Stimulated activated CD4-positive, alpha-beta T cell treated with anti-CD3 and anti-CD28 coated beads, Interleukin-15, amount 100 ng/mL, for 48 hours (primary cell): ENCODE data around the gene NDST3.

Experiments
- DNase-seq, 2 donors: peaks; one replicate each; pipeline ENCODE4 v3.0.0-alpha.2; 2020; ENCODE audit warnings: low read depth in 2 of 2

The NDST3 gene

GRCh38 chr4:118081434-118081833, 47.1 kb downstream of the NDST3 start:
- DNase-seq: no peak

- no peak for DNase-seq
These were observed 47.9 kb downstream of the NDST3 start for GRCh38 chr4:118082182-118082581.

- DNase-seq: no peak
These were observed 51.4 kb downstream of the NDST3 start for GRCh38 chr4:118085700-118086099.

DNA sequence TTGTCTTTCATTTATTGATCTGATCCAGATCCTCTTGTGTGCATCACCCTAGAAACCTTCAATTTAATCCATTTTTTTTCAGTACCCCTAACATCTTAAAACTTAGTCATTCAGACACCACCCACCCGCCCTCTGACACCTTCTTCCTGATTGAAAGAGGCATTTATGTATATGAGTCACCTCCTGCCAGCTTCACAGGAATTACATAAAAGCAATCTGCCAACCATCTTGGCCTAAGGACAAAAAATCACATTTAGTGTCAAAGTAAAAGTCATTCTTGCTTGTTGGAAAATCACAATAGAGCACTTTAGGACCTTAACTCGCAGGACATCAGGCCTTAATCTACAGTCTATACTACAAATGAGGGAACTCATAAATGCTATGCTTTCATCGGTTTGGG, 52.1 kb downstream of the NDST3 start:
- DNase-seq: peak in 1 of 2 donors; percentile 14

DNA sequence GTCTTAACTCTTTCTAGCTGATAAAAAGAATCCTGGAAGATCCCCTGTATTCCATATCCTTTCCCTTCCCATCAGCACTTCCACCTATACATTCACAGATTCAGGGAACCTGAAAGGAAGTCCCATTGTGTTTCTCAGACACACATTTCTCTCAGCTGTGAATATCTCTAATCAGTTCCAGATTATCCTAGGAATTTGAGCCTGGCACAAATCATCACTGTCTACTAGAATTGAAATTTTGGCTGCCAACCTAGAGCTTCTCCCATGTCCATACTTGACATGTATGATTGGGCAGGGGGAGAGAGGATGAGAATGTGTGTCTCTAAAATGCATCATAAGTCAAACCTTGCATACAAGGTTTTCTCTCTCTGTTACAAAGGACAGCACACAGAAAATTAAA, 53.1 kb downstream of the NDST3 start:
- DNase-seq: no peak

DNA sequence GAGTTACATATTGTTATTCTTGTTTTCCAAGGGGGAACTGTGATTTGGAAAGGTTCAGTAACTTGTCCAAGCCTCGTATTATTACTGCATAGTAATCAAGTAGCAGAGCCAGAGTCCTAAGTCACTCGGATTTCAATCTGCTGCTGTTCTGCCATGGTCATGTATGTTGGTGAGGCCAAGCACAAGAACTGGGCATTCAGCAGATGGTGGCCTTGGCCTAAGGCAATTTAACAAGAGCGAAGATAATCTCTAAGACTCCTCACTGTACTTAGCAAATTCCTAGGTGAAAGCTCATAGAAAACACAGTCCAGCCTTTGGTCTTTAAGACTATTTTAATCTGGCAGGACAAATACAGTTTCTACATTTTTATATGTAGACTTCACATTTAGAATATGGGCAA, 64.8 kb downstream of the NDST3 start:
- no peak for DNase-seq

GRCh38 chr4:118102195-118102594, 67.9 kb downstream of the NDST3 start:
- DNase-seq: no peak

DNA sequence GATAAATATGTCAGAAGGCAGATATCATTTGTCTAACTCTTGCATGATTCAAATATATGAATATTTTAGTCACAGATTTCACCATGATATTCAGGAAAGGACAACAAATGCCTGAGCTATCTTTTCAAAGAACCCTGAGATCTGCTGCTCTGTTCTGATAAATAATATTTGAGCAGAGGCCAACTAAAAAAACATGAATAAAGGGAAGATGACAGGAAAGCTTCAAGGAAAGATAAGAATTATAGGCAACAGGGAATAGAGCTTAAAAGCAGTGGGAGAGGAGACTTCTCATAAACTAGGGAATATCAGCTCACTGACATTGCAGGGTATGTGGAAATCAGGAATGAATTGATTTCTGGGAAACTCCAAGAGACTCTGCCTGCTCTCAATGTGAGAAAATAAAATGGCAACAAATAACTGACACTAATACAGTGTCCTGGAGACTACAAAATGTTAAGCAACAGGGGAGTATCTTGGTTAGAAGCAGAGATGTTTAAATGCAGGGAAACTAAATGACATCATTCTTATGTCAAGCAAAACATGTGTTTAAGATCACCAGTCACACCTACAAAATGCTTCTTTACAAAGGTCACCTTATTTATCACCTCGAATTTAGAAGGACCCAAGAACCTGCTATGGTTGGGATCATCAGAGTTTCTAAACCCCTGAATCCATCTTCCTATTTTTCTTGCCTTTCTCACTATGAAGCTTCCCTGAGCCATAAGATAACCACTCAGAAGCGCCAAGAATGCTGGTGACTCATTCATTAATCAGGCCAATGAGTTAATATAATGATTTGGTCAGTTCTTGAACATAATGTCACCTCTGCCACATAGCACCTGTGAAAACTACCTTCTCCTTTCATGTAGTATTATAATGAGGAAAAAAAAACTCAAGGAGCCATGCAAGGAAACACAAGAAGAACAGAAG, 78.1 kb downstream of the NDST3 start:
- DNase-seq: no peak

GRCh38 chr4:118113220-118113619, 78.9 kb downstream of the NDST3 start:
- no peak for DNase-seq

DNA sequence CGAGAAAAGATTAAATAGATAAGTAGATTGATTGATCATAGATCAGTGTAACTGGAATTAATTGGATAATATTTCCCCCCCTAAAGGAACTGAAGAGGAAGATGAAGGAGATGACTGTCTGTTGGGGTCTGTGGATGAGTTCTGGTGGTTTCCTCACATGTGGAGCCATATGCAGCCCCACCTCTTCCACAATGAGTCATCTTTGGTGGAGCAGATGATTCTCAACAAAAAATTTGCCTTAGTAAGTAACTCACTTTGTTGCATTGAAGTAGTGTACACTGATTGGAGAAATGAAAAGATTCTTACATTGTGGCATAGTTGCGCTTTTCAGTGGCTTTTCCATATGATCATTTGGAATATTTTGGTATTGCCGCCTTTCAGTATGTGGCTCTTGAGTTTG, 80.4 kb downstream of the NDST3 start:
- no peak for DNase-seq

DNA sequence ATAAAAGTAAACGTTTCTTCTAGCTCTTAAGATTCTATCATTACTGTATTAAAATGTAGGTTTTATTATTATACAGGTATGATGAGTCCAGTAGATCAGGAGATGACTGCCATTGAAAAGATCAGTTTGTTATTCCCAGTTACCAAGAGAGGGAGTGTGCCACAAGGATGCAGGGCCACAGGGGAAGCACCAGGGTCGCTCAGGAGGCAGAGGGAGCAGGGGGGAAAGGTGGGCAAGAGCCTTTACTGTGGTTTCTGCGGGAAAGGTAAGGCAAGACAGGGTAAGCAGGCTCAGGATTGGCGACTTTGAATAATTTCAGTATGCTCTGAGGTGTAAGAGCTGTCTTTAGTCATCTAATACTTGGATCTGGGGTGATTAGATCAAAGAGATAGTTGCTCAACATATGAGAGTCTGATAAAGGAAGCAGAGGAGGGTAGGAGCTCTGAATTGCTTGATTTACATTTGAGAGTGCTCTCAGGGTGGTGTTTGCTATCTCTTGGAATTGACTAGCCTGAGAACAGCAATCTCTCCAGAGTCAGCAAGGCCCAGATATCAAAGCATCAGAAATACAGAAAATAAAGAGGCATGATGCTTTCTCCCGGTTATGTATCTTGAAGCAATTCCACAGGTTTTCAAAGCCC, 86.0 kb downstream of the NDST3 start:
- DNase-seq: no peak

- no peak for DNase-seq
These were observed 90.7 kb downstream of the NDST3 start for GRCh38 chr4:118124997-118125396.

DNA sequence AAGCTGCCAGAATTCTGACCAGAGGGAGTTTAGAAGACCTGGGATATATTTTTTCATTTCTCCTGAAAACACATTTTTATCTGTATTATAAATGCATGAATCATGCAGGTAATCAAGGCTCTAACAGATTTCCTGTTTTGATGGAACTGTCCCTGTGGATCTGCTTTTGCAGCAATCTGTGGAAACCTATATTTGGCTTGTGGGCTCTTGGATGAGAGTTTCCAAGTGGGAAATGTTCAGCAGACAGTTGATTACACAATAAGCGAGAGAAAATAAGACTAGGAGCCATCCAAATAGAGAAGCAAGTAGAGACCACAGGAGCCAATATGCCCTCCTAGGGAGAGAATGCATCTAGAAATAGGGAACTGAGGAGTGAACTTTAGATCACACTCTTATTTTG, 105.0 kb downstream of the NDST3 start:
- DNase-seq: no peak

GRCh38 chr4:118141240-118141639, 107.0 kb downstream of the NDST3 start:
- no peak for DNase-seq

- no peak for DNase-seq
These were observed 120.4 kb downstream of the NDST3 start for GRCh38 chr4:118154649-118155048.

DNA sequence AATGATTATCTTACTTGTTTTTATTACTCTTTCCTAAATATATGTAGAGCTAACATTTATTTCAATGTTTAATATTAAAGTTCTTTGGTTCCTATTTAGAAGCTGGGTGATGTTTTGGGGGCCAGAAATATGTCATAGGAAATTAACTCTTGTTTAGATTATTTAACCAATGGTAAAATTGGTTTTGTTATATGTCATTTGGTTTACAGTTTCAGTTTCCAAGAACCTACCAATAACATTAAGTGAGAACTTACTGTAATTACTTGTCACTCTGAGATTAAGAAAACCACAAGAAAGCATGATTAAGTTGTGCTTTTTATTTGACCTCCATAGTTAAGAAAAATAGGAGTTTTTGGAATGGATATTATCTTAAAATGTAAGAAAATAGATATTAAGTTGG, 121.2 kb downstream of the NDST3 start:
- no peak for DNase-seq

GRCh38 chr4:118158763-118159375, 124.6 kb downstream of the NDST3 start:
- DNase-seq: no peak

DNA sequence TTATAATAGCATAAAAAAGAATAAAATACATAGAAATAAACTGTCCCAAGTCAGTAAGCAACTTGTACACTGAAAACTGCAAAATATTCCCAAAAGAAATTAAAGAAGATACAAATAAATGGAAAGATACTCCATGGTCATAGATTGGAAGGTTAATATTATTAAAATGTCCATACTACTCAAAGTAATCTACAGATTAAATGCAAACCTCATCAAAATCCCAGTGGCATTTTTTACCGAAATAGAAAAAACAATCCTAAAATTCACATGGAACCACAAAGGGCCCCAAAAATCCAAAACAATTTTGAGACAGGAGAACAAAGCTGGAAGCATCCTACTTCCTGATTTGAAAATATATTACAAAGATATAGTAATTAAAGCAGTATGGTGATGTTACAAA, 133.0 kb downstream of the NDST3 start:
- DNase-seq: no peak

- no peak for DNase-seq
These were observed 137.1 kb downstream of the NDST3 start for GRCh38 chr4:118171381-118171780.

GRCh38 chr4:118173126-118173525, 138.8 kb downstream of the NDST3 start:
- no peak for DNase-seq

GRCh38 chr4:118173956-118174725, 139.9 kb downstream of the NDST3 start:
- DNase-seq: no peak

- no peak for DNase-seq
These were observed 141.2 kb downstream of the NDST3 start for GRCh38 chr4:118175506-118175905.
